ENCODE data around the gene CLDN11. TPM values are rescaled to one million over a fixed set of nuclear protein-coding genes. Genes with fewer than 3 reads are reported as not detected.

CLDN11 gene
- 7.4 TPM for polyA plus RNA-seq (2013, experiment 1 of 2)
- polyA plus RNA-seq (2013, experiment 2 of 2) = 3.9 TPM

DNA sequence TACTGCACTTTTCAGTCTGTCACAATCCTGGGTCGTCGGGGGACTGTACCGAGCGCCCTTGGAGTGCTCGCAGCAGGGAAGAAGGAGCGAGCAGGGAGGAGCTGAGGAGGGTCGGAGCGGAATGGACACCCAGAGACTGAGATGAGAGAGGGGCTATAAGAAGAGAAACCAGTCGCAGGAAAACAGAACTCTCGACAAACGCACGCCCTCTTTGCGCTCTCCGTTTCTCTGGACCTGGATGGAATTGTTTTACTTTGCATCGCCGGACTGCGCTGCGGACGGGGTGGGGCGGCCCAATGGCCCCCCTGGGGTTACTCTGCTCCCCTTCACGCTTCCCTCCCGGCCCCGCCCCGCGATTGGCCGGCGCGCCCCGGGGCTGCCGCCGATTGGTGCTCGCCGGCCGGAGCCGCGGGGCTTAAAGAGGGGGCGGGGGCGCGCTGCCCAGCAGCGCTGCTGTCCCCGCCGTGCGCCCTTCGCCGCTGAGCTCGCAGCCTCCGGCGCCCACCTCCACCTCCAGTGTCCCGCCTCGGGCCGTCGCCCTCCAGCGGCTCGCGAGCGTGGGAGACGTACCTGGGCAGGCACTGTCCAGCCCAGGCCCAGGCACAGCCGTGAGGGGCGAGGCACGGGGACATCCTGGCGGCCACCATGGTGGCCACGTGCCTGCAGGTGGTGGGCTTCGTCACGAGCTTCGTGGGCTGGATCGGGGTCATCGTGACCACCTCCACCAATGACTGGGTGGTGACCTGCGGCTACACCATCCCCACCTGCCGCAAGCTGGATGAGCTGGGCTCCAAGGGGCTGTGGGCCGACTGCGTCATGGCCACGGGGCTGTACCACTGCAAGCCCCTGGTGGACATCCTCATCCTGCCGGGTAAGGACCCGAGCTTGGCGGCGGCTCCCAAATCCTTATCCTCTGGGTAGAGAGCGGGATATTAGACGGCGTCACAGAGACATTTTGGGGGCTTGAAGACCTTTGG, at the start of gene CLDN11:
TSS of gene CLDN11 (plus strand) at position 447 of the 977 bp plus-strand sequence. CDS start at position 646, 199 bp downstream.
- peaks cover 10% of the 10 kb centered on the region for H3K4me1 ChIP-seq (ENCODE audit: control insufficient read depth, insufficient read depth, low read length, poor library complexity, severe bottlenecking)
- H3K36me3 ChIP-seq (ENCODE audit: control insufficient read depth, insufficient read depth, low read length) = no peaks in the 10 kb centered on the region
- WGBS, 2 experiments (ENCODE audit: insufficient coverage in 2 of 2) = 15 to 23% methylated on average over 52 to 66 of the region's 79 CpGs
- H3K4me3 ChIP-seq (ENCODE audit: extremely low read depth, insufficient read depth, low read length, poor library complexity, severe bottlenecking) = peak within 1 kb of the TSS; percentile 29
- no peaks in the 10 kb centered on the region for H3K9me3 ChIP-seq (ENCODE audit: control insufficient read depth, low read length)
- H3K27ac ChIP-seq (ENCODE audit: low read depth, low read length, severe bottlenecking) = no peak within 1 kb of the TSS

DNA sequence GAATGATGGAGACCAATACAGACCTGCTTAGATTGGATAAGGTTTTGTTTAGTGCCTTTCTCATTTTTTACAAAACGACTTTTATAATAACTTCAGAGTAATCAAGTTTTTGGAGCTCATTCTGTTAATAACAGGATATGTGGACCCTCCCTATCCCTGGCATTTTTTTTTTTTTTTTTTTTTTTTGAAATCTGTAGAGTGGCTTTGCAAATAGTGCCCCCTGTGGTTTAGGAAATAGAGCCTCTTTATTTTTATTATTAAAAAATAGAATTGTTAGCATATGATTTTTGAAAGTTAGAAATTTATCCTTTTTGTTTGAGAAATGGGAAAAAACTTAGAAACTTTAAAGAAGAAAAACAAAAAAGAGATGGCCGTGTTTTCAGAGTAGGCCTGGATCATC, 49.7 kb upstream of the CLDN11 start:
- Histone ChIP-seq H3K4me1 (ENCODE audit: control insufficient read depth, insufficient read depth, low read length, poor library complexity, severe bottlenecking) (no peaks in the 10 kb centered on the region), H3K27ac (ENCODE audit: low read depth, low read length, severe bottlenecking) (no peak overlapping the region), H3K4me3 (ENCODE audit: extremely low read depth, insufficient read depth, low read length, poor library complexity, severe bottlenecking) (no peak overlapping the region), H3K36me3 (ENCODE audit: control insufficient read depth, insufficient read depth, low read length) (peaks cover 67% of the 10 kb centered on the region), H3K9me3 (ENCODE audit: control insufficient read depth, low read length) (no peaks in the 10 kb centered on the region)
- 85 to 100% methylated on average over 1 of the region's 2 CpGs for WGBS, 2 experiments (ENCODE audit: insufficient coverage in 2 of 2)

DNA sequence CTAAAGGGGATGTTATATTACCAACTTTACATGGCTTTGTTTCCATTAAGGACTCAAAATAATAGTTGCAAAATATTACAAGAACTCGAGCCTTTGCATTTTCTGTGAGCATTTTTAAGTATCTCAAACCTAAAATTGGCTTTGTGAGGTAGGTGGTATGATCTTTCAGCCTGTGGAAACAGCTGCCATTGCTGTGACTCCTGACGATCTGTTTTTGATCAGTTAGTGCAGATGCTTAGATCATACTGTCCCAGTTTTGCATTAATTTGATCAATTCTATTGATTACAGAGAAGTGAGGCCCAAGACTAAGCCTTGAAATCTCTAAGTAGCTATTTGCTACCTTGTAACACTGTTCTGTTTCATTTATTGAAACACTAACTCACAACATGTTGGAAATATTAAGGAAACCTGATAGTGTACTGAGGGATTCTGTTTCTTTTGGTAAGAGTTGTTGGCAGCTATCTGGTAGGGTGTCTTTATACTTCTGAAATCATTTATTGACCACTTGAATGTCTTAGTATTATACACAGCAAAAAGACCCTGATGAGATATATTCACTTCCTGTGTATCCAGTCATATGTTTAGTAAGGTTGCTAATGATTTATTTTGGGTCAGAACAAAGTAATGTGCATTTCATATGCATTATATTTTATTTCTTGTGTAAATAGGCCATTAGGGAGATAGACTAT, 46.3 kb upstream of the CLDN11 start:
- H3K27ac ChIP-seq (ENCODE audit: low read depth, low read length, severe bottlenecking) = no peak overlapping the region
- H3K36me3 ChIP-seq (ENCODE audit: control insufficient read depth, insufficient read depth, low read length) = peaks cover 57% of the 10 kb centered on the region
- 80% methylated on average over 1 of the region's 2 CpGs for WGBS, 2 experiments (ENCODE audit: insufficient coverage in 2 of 2)
- H3K9me3 ChIP-seq (ENCODE audit: control insufficient read depth, low read length) = no peaks in the 10 kb centered on the region
- no peak overlapping the region for H3K4me3 ChIP-seq (ENCODE audit: extremely low read depth, insufficient read depth, low read length, poor library complexity, severe bottlenecking)
- H3K4me1 ChIP-seq (ENCODE audit: control insufficient read depth, insufficient read depth, low read length, poor library complexity, severe bottlenecking) = no peaks in the 10 kb centered on the region

DNA sequence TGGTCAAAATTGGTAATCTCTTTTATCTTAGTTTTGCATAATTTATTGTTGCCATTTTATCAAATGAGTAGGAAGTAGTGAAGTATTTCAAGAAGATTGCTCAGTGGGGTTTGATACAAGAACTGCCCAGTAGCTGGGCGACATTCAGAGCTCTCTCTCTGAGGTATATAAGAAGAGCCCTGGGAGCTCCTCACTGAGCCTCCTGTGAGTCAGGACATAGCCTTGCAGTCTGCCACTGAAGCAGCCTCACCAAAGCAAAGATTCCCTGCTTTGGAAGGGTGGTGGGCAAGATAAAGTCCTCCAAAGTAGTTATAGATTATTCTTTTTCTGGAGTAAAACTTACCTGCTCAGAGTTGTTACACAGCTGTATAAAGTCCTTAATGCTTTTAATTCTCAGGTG, 35.1 kb upstream of the CLDN11 start:
- Histone ChIP-seq H3K36me3 (ENCODE audit: control insufficient read depth, insufficient read depth, low read length) (peaks cover 87% of the 10 kb centered on the region), H3K27ac (ENCODE audit: low read depth, low read length, severe bottlenecking) (no peak overlapping the region)
- 75 to 100% methylated on average over 1 of the region's 1 CpG for WGBS, 2 experiments (ENCODE audit: insufficient coverage in 2 of 2)

DNA sequence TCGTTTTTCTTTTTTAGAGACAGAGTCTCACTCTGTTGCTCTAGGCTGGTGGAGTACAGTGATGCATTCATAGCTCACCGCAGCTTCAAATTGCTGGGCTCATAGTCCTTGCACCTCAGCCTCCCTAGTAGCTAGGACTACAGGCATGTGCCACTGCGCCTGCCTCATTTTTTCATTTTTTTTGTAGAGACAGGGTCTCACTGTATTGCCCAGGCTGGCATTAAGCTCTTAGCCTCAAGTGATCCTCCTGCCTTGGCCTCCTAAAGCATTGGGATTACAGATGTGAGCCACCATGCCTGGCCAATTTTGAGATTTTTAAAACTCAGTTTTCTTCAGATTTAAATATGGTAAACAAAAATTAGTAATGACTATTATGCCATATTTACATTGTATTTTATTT, 32.2 kb upstream of the CLDN11 start:
- no peak overlapping the region for H3K4me3 ChIP-seq (ENCODE audit: extremely low read depth, insufficient read depth, low read length, poor library complexity, severe bottlenecking)
- no peak overlapping the region for H3K27ac ChIP-seq (ENCODE audit: low read depth, low read length, severe bottlenecking)
- no peaks in the 10 kb centered on the region for H3K4me1 ChIP-seq (ENCODE audit: control insufficient read depth, insufficient read depth, low read length, poor library complexity, severe bottlenecking)
- no peaks in the 10 kb centered on the region for H3K9me3 ChIP-seq (ENCODE audit: control insufficient read depth, low read length)
- H3K36me3 ChIP-seq (ENCODE audit: control insufficient read depth, insufficient read depth, low read length) = peaks cover 79% of the 10 kb centered on the region
- 95 to 100% methylated on average over 3 of the region's 3 CpGs for WGBS, 2 experiments (ENCODE audit: insufficient coverage in 2 of 2)

More for the DNA sequence above, 35.1 kb upstream of the CLDN11 start:
- Histone ChIP-seq H3K9me3 (ENCODE audit: control insufficient read depth, low read length) (no peaks in the 10 kb centered on the region), H3K4me3 (ENCODE audit: extremely low read depth, insufficient read depth, low read length, poor library complexity, severe bottlenecking) (no peak overlapping the region), H3K4me1 (ENCODE audit: control insufficient read depth, insufficient read depth, low read length, poor library complexity, severe bottlenecking) (no peaks in the 10 kb centered on the region)

DNA sequence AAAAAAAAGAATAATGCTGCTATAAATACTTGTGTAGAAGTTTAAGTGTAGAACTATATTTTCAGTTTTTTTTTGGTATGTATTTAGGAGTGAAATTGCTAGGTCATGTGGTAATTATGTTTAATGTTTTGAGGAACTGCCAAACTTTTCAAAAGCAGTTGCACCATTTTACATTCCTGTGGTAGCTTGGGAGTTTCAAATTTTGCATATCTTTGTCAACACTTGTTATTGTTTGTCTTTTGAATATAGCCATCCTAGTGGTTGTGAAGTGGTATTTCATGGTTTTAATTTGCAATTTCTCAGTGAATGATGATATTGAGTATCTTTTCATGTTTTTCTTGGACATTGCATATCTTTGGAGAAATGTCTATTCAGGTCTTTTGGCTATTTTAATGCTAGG, 30.7 kb upstream of the CLDN11 start:
- no peaks in the 10 kb centered on the region for H3K9me3 ChIP-seq (ENCODE audit: control insufficient read depth, low read length)
- peaks cover 83% of the 10 kb centered on the region for H3K36me3 ChIP-seq (ENCODE audit: control insufficient read depth, insufficient read depth, low read length)
- H3K4me1 ChIP-seq (ENCODE audit: control insufficient read depth, insufficient read depth, low read length, poor library complexity, severe bottlenecking) = no peaks in the 10 kb centered on the region
- no peak overlapping the region for H3K4me3 ChIP-seq (ENCODE audit: extremely low read depth, insufficient read depth, low read length, poor library complexity, severe bottlenecking)
- no peak overlapping the region for H3K27ac ChIP-seq (ENCODE audit: low read depth, low read length, severe bottlenecking)

DNA sequence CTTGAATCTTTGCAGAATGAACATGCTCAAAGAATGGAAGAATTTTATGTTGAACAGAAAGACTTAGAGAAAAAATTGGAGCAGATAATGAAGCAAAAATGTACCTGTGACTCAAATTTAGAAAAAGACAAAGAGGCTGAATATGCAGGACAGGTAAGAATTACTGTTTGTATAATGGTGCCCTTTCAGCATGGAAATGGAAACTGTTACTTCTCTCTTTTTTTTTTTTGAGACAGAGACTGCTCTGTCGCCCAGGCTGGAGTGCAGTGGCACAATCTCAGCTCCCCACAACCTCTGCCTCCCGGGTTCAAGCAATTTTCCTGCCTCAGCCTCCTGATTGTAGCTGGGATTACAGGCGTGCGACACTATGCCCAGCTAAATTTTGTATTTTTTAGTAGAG, 27.6 kb upstream of the CLDN11 start:
- H3K9me3 ChIP-seq (ENCODE audit: control insufficient read depth, low read length) = no peaks in the 10 kb centered on the region
- no peaks in the 10 kb centered on the region for H3K4me1 ChIP-seq (ENCODE audit: control insufficient read depth, insufficient read depth, low read length, poor library complexity, severe bottlenecking)
- peaks cover 68% of the 10 kb centered on the region for H3K36me3 ChIP-seq (ENCODE audit: control insufficient read depth, insufficient read depth, low read length)
- H3K4me3 ChIP-seq (ENCODE audit: extremely low read depth, insufficient read depth, low read length, poor library complexity, severe bottlenecking) = no peak overlapping the region
- H3K27ac ChIP-seq (ENCODE audit: low read depth, low read length, severe bottlenecking) = no peak overlapping the region
- WGBS, 2 experiments (ENCODE audit: insufficient coverage in 2 of 2) = 100% methylated on average over 1 to 4 of the region's 4 CpGs

DNA sequence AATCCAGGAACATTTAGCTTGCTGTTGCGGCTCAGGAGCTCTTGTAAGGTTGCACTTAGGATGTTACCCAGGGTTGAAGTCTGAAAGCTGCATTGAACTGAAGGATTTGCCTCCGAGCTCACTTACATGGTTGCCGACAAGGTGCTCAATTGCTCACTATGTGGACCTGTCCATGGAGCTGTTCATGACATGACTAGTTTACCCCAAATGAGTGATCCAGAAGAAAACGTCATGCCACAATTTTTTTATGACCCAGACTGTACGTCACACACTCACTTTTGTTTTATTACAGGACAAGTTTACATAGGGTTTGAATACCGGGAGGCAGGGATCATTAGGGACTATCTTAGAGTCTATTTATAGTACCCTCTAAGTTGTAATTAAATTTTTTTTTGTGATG, 21.0 kb upstream of the CLDN11 start:
- no peaks in the 10 kb centered on the region for H3K4me1 ChIP-seq (ENCODE audit: control insufficient read depth, insufficient read depth, low read length, poor library complexity, severe bottlenecking)
- H3K27ac ChIP-seq (ENCODE audit: low read depth, low read length, severe bottlenecking) = no peak overlapping the region
- no peak overlapping the region for H3K4me3 ChIP-seq (ENCODE audit: extremely low read depth, insufficient read depth, low read length, poor library complexity, severe bottlenecking)
- 95 to 96% methylated on average over 3 to 4 of the region's 6 CpGs for WGBS, 2 experiments (ENCODE audit: insufficient coverage in 2 of 2)
- no peaks in the 10 kb centered on the region for H3K9me3 ChIP-seq (ENCODE audit: control insufficient read depth, low read length)
- peaks cover 30% of the 10 kb centered on the region for H3K36me3 ChIP-seq (ENCODE audit: control insufficient read depth, insufficient read depth, low read length)

DNA sequence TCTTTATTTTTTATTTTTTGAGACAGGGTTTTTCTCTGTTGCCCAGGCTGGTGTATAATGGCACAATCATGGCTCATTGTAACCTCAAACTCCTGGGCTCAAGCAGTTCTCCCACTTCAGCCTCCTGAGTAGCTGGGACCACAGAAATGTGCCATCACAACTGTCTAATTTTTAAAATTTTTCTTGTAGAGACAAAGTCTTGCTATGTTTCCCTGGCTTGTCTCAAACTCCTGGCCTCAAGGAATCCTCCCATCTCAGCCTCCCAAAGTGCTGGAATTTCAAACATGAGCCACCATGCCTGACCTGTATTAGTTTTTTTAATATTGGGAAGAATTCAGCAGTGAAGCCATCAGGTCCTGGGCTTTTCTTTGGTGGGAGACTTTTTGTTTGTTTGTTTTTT, 13.6 kb upstream of the CLDN11 start:
- no peak overlapping the region for H3K27ac ChIP-seq (ENCODE audit: low read depth, low read length, severe bottlenecking)
- H3K9me3 ChIP-seq (ENCODE audit: control insufficient read depth, low read length) = no peaks in the 10 kb centered on the region
- H3K36me3 ChIP-seq (ENCODE audit: control insufficient read depth, insufficient read depth, low read length) = no peaks in the 10 kb centered on the region
- no peak overlapping the region for H3K4me3 ChIP-seq (ENCODE audit: extremely low read depth, insufficient read depth, low read length, poor library complexity, severe bottlenecking)
- no peaks in the 10 kb centered on the region for H3K4me1 ChIP-seq (ENCODE audit: control insufficient read depth, insufficient read depth, low read length, poor library complexity, severe bottlenecking)

DNA sequence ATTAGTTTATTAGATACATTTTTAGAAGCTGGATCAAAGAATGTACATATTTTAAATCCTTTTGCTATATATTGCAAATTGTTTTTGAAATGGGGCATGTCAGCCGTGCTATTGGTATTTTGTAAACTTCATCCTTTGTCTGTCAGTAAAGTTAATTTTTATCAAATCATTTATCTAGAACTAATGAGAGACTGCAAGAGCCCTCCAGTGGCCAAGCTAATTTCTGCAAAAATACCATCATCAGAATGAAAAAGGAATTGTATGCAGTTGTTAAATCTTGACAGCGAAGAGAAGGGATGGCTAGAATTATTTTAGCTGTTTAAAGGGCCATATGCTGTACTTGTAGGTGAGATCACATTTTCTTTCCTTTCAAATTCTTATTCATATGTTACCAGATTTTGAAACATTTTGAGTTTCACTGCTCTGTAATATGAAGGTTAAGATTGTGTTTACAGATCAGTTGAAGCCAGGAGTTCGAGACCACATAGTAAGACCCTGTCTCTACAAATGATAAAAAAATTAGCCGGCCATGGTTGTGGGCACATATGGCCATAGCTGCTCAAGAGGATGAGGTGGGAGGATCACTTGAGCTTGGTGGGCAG, 8.1 kb upstream of the CLDN11 start:
- H3K4me3 ChIP-seq (ENCODE audit: extremely low read depth, insufficient read depth, low read length, poor library complexity, severe bottlenecking) = no peak overlapping the region
- no peak overlapping the region for H3K27ac ChIP-seq (ENCODE audit: low read depth, low read length, severe bottlenecking)
- no peaks in the 10 kb centered on the region for H3K9me3 ChIP-seq (ENCODE audit: control insufficient read depth, low read length)
- no peaks in the 10 kb centered on the region for H3K4me1 ChIP-seq (ENCODE audit: control insufficient read depth, insufficient read depth, low read length, poor library complexity, severe bottlenecking)
- no peaks in the 10 kb centered on the region for H3K36me3 ChIP-seq (ENCODE audit: control insufficient read depth, insufficient read depth, low read length)
- 80% methylated on average over 1 of the region's 4 CpGs; no CpG with 5 or more reads in 1 of the 2 experiments for WGBS, 2 experiments (ENCODE audit: insufficient coverage in 2 of 2)

All from mesodermal cell (in vitro differentiated cells).